Endothelial cell of umbilical vein (primary cell): Measurements from ENCODE around the gene BRWD1.

Source experiments
- MYC ChIP-seq: IDR thresholded peaks from one replicate; pipeline ENCODE4 v1.6.1; 2011; ENCODE audit warnings: mild to moderate bottlenecking, low read depth, low read length
- POLR2AphosphoS5 ChIP-seq: IDR thresholded peaks from 2 replicates; pipeline ENCODE4 v1.6.1; 2012; ENCODE audit warnings: low read depth, mild to moderate bottlenecking, control low read depth, low read length, moderate library complexity; ENCODE audit not compliant: insufficient read depth
- TF ChIP-seq, protein P1 (sequence below), 2 donors: IDR thresholded peaks; 1 replicate in 1 of 2; 2 replicates in 1 of 2; pipeline ENCODE4 v1.5.1; 2011; ENCODE audit warnings: low read length in 2 of 2, mild to moderate bottlenecking in 2 of 2, moderate library complexity in 2 of 2, control low read depth in 1 of 2, inconsistent platforms in 1 of 2, low read depth in 1 of 2; ENCODE audit not compliant: insufficient read depth in 1 of 2; ENCODE audit errors: extremely low read depth in 1 of 2

DNA sequence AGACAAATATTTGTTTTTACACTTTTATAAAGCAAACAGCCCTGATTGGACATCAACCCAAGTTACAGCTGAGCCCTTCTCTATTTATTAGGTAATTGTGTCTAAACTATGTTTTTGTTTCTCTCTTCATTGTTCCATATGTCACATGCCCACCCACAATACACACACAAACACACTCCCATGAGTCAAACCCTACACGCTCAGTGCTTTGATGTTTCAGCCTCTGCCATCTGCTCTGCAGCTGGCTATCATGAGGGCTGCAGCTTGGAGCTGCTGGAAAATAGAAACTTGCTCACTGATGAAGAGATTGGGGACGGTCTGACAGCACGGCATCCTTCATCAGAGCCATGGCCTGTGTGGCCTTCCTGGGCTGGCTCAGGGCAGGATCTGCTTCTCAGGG is 171.9 kb downstream of the BRWD1 start:
- TF ChIP-seq POLR2AphosphoS5 (no peak), MYC (no peak)
- TF ChIP-seq, protein P1, sequence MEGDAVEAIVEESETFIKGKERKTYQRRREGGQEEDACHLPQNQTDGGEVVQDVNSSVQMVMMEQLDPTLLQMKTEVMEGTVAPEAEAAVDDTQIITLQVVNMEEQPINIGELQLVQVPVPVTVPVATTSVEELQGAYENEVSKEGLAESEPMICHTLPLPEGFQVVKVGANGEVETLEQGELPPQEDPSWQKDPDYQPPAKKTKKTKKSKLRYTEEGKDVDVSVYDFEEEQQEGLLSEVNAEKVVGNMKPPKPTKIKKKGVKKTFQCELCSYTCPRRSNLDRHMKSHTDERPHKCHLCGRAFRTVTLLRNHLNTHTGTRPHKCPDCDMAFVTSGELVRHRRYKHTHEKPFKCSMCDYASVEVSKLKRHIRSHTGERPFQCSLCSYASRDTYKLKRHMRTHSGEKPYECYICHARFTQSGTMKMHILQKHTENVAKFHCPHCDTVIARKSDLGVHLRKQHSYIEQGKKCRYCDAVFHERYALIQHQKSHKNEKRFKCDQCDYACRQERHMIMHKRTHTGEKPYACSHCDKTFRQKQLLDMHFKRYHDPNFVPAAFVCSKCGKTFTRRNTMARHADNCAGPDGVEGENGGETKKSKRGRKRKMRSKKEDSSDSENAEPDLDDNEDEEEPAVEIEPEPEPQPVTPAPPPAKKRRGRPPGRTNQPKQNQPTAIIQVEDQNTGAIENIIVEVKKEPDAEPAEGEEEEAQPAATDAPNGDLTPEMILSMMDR (IDR thresholded peaks at IDR 0.05; ENCODE audit: extremely low read depth in 1 of 2, insufficient read depth in 1 of 2, low read depth in 1 of 2, low read length in 2 of 2) = no peak
